Hypothalamus (tissue), 51 donors: ENCODE results near the gene CPAMD8.
"Not testable (repeated sequence)": the region's sequence is repeated elsewhere in the genome, so short reads cannot be mapped to it uniquely, and the experiment has no call there.

Experiments
- DNase-seq, 51 donors: peaks; one replicate each; lab custom pipeline; 2025; lab: John Stamatoyannopoulos, UW

Gene CPAMD8

GRCh38 chr19:17004386-17004785 is 22.2 kb downstream of the CPAMD8 start:
- DNase-seq: no peak

- no peak for DNase-seq
Measured at GRCh38 chr19:17002455-17002854, 24.2 kb downstream of the CPAMD8 start.

GRCh38 chr19:17001603-17002183 is 24.9 kb downstream of the CPAMD8 start:
- DNase-seq: no peak

GRCh38 chr19:16998635-16999194 is 27.9 kb downstream of the CPAMD8 start:
- DNase-seq: no peak

DNA sequence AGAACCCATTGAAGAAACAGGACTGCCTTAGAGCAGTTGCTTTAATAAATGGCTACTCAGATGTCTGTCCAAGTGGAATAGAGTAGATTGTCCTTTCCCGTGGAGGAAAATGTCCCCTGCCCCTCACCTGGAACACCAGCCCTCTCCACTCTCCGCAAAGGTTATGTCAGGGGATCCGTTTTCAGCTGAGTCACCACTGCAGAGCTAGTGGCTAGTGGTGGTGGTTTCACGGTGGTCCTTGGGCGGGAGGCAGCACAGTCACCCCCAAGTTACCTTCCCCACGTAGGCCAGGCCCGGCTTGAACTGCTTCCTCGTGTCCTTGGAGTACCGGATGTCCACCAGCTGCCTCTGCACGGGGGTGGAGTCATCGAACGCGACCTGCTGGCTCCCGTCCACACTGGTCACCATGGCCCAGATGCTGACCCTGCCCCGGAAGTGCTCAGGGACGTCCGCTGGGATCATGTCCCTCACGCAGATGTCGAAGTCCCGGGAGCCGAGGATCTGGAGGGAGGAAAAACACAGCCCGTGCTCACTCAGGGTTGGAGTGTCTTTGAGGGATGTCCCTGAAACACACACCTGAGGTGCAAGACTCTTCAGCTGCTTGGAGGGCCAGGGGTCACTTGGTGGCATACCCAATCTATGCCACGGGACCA is 29.6 kb downstream of the CPAMD8 start:
- not testable (repeated sequence) for DNase-seq

DNA sequence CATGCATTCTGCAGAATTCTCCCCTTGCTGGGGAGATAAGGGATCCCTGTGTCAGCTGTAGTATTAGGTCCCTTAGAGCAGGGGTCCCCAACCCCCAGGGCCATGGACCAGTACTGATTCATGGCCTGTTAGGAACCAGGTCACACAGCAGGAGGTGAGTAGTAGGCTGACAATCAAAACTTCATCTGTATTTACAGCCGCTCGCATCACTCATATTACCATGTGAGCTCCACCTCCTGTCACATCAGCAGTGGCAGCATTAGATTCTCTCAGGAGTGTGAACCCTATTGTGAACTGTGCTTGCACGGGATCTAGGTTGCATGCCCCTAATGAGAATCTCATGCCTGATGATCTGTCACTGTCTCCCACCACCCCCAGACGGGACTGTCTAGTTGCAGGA is 37.9 kb downstream of the CPAMD8 start:
- no peak for DNase-seq

GRCh38 chr19:16985403-16985802 is 41.2 kb downstream of the CPAMD8 start:
- DNase-seq: no peak

DNA sequence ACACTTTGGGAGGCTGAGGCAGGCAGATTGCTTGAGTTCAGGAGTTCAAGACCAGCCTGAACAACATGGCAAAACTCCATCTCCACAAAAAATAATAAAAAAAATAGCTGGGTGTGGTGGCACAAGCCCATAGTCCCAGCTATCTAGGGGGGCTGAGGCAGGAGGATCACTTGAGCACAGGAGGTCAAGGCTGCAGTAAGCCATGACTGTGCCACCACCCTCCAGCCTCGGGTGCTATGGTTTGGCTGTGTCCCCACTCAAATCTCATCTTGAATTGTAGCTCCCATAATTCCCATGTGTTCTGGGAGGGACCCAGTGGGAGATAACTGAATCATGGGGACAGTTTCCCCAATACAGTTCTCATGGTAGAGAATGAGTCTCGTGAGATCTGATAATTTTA is 44.0 kb downstream of the CPAMD8 start:
- DNase-seq: not testable (repeated sequence)

DNA sequence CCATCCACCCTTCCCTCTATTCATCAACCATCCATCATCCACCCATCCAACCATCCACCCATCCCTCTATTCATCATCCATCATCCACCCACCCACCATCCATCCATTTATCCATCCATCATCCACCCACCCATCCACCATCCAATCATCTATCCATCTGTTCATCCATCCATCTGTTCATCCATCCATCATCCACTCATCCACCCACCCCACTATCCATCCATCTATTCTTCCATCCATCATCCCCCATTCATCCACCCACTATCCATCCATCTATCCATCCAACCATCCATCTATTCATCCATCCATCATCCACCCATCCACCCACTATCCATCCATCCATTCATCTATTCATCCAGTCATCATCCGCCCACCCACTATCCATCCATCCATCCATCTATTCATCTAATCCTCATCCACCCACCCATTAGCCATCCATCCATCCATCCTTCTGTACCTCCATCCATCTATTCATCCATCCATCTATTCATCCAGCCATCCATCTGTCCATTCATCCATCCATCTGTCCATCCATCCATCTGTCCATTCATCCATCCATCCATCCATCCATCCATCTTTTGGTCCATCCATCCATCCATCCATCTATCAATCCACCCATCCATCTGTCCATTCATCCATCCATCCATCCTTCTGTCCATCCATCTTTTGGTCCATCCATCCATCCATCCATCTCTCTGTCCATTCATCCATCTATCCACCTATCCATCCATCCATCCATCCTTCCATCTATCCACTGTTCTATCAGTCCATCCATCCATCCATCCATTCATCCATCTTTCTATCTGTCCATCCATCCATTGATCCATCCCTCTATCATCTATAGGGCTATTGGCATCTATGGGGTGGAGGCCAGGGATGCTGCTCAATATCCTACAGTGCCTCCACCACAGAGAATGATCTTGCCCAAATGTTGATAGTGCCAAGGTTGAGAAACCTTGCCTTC is 47.5 kb downstream of the CPAMD8 start:
- no peak for DNase-seq

DNA sequence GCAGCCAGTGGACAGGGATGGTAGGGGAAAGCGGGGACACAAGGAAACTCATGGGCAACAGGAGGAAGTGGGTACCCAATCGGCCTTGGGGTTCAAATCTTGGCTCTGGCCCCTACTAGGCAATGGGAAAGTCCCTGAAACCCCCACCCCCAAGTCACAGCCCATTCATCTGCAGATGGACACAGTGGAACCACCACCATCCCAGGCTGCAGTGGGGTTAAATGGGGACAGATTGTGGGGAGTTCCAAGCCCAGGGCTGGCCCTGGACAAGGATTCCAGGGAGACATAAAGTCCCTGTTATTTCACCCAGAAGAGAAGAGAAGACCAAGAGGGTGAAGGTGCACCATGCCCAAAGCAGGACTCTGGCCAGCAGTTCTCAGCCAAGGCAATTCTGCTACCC is 48.5 kb downstream of the CPAMD8 start:
- no peak for DNase-seq

GRCh38 chr19:16977306-16977705 is 49.3 kb downstream of the CPAMD8 start:
- no peak for DNase-seq

DNA sequence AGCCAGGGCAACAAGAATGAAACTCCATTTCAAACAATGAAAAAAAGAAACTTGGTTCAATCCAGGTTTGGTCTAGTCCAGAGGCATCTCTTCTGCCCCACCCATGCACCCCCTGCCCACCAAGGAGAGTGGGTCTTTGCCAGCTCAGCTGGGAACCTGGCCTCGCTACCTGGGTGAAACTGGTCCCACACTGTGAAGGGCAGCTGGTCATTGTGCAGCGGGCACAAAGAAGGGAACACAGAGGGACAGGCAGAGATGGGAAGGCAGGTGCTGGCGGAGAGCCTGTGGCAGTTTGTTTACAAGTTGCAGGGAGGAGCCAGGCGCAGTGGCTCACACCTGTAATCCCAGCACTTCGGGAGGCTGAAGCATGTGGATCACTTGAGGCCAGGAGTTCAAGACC is 50.2 kb downstream of the CPAMD8 start:
- no peak for DNase-seq

DNA sequence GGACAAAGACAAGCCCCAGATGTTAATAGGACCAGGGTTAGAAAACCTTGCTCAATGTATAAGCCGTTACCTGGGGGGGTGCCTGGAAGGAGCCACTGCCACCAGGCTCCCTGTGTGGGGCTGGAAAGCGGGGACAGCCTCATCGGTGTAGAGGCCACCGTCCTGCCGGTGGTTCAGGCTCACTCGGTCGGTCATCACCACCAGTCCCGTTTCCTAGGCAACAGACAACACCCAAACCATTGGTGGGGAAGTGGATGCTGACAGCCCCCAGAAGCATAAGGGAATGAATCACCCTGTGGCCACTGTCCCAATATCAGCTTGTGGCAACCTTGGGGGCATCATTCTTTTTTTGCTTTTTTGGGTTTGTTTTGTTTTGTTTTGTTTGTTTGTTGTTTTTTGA is 55.8 kb downstream of the CPAMD8 start:
- DNase-seq: no peak

- DNase-seq: no peak
Measured at GRCh38 chr19:16969135-16969534, 57.5 kb downstream of the CPAMD8 start.

- not testable (repeated sequence) for DNase-seq
Measured at GRCh38 chr19:16960996-16961822, 65.4 kb downstream of the CPAMD8 start.

GRCh38 chr19:16958277-16958676 is 68.3 kb downstream of the CPAMD8 start:
- not testable (repeated sequence) for DNase-seq

GRCh38 chr19:16957855-16958254 is 68.8 kb downstream of the CPAMD8 start:
- DNase-seq: no peak

- no peak for DNase-seq
Measured at GRCh38 chr19:16957151-16957701, 69.4 kb downstream of the CPAMD8 start.

DNA sequence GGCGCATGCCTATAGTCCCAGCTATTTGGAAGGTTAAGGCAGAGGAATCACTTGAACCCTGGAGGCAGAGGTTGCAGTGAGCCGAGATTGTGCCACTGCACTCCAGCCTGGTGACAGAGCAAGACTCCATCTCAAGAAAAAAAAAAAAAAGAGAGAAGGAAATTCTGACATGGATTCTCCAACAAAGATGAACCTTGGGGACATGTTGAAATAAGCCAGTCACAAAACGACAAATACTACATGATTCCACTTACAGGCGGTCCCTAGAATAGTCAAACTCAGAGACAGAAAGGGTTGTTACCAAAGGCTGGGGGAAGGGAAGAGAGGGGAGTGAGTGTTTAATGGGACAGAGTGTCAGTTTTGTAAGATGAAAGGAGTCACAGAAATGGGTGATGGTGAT is 71.4 kb downstream of the CPAMD8 start:
- no peak for DNase-seq

DNA sequence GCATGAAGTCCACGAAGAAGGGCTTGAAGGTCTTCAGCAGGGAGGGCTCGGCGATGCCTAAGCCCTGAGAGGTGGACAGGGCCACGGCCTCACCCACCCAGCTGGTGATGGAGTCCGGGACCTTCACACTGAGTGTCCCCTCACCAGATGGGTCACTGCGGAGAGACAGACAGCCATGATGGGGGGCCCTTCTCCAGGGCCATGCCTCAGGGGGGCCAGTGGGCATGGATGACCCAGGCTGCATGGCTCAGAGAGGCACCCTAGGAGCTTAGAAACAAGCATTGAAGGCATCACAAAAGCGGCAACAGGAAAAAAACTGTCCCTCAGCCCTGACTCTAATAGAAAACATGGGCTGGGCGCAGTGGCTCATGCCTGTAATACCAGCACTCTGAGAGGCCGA is 74.6 kb downstream of the CPAMD8 start:
- DNase-seq: no peak
